SK-N-SH treated with all-trans-retinoic acid at 6 μM for 48 hours (cell line): ENCODE measurements around the gene FDPS.

Experiments used
- ATAC-seq: fragments of 200-7000 bp; cut with Tn5 transposase; 3 replicates; pipeline ENCODE4 v1.9.1; 2020; ENCODE audit warnings: mild to moderate bottlenecking, moderate library complexity
- ARNTL ChIP-seq: fragments of 450-650 bp; formaldehyde crosslinking; IDR thresholded peaks from 2 replicates; pipeline ENCODE4 v1.5.0; 2020; ENCODE audit warnings: low read depth, mild to moderate bottlenecking, moderate library complexity, borderline replicate concordance
- BACH2 ChIP-seq: fragments of 250-450 bp; sonication (Bioruptor Pico); IDR thresholded peaks from 2 replicates; pipeline ENCODE4 v1.9.0; 2021; ENCODE audit warnings: mild to moderate bottlenecking, borderline replicate concordance
- CSDC2 ChIP-seq: fragments of 250-450 bp; sonication (Bioruptor Pico); IDR thresholded peaks from 2 replicates; pipeline ENCODE4 v1.5.0; 2020; ENCODE audit warnings: mild to moderate bottlenecking, moderate library complexity
- ESRRG ChIP-seq: fragments of 250-450 bp; sonication (Bioruptor Pico); IDR thresholded peaks from 2 replicates; pipeline ENCODE4 v1.6.1; 2021; ENCODE audit warnings: mild to moderate bottlenecking
- GLIS3 ChIP-seq: fragments of 250-450 bp; sonication (Bioruptor Pico); IDR thresholded peaks from 2 replicates; pipeline ENCODE4 v1.5.0; 2020; ENCODE audit warnings: mild to moderate bottlenecking, moderate library complexity
- ISL1 ChIP-seq: fragments of 250-450 bp; sonication (Bioruptor Pico); IDR thresholded peaks from 2 replicates; pipeline ENCODE4 v2.1.2; 2022; ENCODE audit warnings: mild to moderate bottlenecking, moderate library complexity
- OSR1 ChIP-seq: fragments of 250-450 bp; sonication (Bioruptor Pico); IDR thresholded peaks from 2 replicates; pipeline ENCODE4 v1.8.0; 2022; ENCODE audit warnings: moderate library complexity, mild to moderate bottlenecking, inconsistent platforms
- PATZ1 ChIP-seq: fragments of 250-450 bp; sonication (Bioruptor Pico); IDR thresholded peaks from 2 replicates; pipeline ENCODE4 v1.8.0; 2020; ENCODE audit warnings: mild to moderate bottlenecking, moderate library complexity, borderline replicate concordance
- PPARA ChIP-seq: fragments of 250-450 bp; sonication (Bioruptor Pico); IDR thresholded peaks from 2 replicates; pipeline ENCODE4 v1.5.0; 2020; ENCODE audit warnings: mild to moderate bottlenecking, borderline replicate concordance
- RARB ChIP-seq: fragments of 250-450 bp; sonication (Bioruptor Pico); IDR thresholded peaks from 2 replicates; pipeline ENCODE4 v1.8.0; 2021; ENCODE audit warnings: mild to moderate bottlenecking, moderate library complexity
- SNAI2 ChIP-seq: fragments of 250-450 bp; sonication (Bioruptor Pico); IDR thresholded peaks from 2 replicates; pipeline ENCODE4 v1.5.0; 2020; ENCODE audit warnings: mild to moderate bottlenecking, moderate library complexity
- TCF4 ChIP-seq: fragments of 250-450 bp; sonication (Bioruptor Pico); IDR thresholded peaks from 2 replicates; pipeline ENCODE4 v1.8.0; 2021; ENCODE audit warnings: mild to moderate bottlenecking, moderate library complexity, borderline replicate concordance
- TOX ChIP-seq: fragments of 250-450 bp; sonication (Bioruptor Pico); IDR thresholded peaks from 2 replicates; pipeline ENCODE4 v1.8.0; 2021; ENCODE audit warnings: mild to moderate bottlenecking, moderate library complexity, borderline replicate concordance
- ZC3H10 ChIP-seq: fragments of 250-450 bp; sonication (Bioruptor Pico); IDR thresholded peaks from 2 replicates; pipeline ENCODE4 v1.5.1; 2021; ENCODE audit warnings: mild to moderate bottlenecking, moderate library complexity
- ZFP30 ChIP-seq: fragments of 450-650 bp; formaldehyde crosslinking; IDR thresholded peaks from 2 replicates; pipeline ENCODE4 v1.5.0; 2022; ENCODE audit warnings: mild to moderate bottlenecking, moderate library complexity
- ZNF565 ChIP-seq: fragments of 450-650 bp; formaldehyde crosslinking; conservative IDR thresholded peaks from 2 replicates; pipeline ENCODE4 v1.5.0; 2020; ENCODE audit warnings: low read depth, mild to moderate bottlenecking, moderate library complexity
- ZNF70 ChIP-seq: fragments of 450-650 bp; formaldehyde crosslinking; IDR thresholded peaks from 2 replicates; pipeline ENCODE4 v1.5.0; 2020; ENCODE audit warnings: mild to moderate bottlenecking, moderate library complexity
- ZNF8 ChIP-seq: fragments of 450-650 bp; formaldehyde crosslinking; IDR thresholded peaks from 2 replicates; pipeline ENCODE4 v1.5.0; 2020; ENCODE audit warnings: mild to moderate bottlenecking, moderate library complexity
- TF ChIP-seq, protein P1 (sequence below): fragments of 250-450 bp; sonication (Bioruptor Pico); IDR thresholded peaks from 2 replicates; pipeline ENCODE4 v1.8.0; 2021; ENCODE audit warnings: low read depth, mild to moderate bottlenecking, moderate library complexity, borderline replicate concordance
- TF ChIP-seq, protein P2 (sequence below): fragments of 250-450 bp; sonication (Bioruptor Pico); IDR thresholded peaks from 2 replicates; pipeline ENCODE4 v1.5.1; 2020; ENCODE audit warnings: low read depth, mild to moderate bottlenecking, moderate library complexity
- TF ChIP-seq, protein P3 (sequence below): fragments of 250-450 bp; sonication (Bioruptor Pico); IDR thresholded peaks from 2 replicates; pipeline ENCODE4 v1.5.1; 2021; ENCODE audit warnings: mild to moderate bottlenecking, moderate library complexity
- TF ChIP-seq, protein P4 (sequence below): fragments of 250-450 bp; sonication (Bioruptor Pico); IDR thresholded peaks from 2 replicates; pipeline ENCODE4 v1.5.0; 2020; ENCODE audit warnings: mild to moderate bottlenecking, moderate library complexity

FDPS gene

GRCh38 chr1:155277902-155278688 lies 30.6 kb upstream of the FDPS start:
- peak; percentile 68 for ATAC-seq
- TF ChIP-seq, protein P1, sequence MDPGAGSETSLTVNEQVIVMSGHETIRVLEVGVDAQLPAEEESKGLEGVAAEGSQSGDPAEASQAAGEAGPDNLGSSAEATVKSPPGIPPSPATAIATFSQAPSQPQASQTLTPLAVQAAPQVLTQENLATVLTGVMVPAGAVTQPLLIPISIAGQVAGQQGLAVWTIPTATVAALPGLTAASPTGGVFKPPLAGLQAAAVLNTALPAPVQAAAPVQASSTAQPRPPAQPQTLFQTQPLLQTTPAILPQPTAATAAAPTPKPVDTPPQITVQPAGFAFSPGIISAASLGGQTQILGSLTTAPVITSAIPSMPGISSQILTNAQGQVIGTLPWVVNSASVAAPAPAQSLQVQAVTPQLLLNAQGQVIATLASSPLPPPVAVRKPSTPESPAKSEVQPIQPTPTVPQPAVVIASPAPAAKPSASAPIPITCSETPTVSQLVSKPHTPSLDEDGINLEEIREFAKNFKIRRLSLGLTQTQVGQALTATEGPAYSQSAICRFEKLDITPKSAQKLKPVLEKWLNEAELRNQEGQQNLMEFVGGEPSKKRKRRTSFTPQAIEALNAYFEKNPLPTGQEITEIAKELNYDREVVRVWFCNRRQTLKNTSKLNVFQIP, result no peak
- no peak for TF ChIP-seq PATZ1 (CRISPR knock-in tag)
- TF ChIP-seq ISL1 (CRISPR knock-in tag), result no peak

DNA sequence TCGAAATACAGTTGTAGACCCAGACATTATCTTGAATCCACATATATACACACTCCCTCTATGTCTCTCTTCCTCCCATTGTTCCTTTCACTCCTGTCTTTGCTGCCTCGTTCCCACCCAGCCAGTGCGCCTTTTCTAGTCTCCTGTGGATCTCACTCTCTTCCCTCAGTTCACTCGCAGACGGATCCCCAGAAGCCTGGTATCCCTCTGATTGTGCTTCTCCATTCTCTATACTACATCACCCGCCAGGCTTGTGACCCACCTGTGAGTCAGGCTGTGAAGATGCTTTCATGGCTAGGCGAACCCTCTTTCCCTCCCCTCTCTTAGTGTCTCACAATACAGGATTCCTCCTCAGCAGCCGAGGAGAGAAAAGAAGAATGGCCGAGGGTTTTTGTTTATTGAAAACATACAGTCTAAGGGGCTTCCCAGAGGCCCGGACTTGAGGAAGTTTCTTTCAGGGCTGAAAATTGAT lies 29.9 kb upstream of the FDPS start:
- TF ChIP-seq OSR1 (no peak), ZNF8 (CRISPR knock-in tag) (no peak), ZFP30 (CRISPR knock-in tag) (no peak), TCF4 (CRISPR knock-in tag) (no peak), ARNTL (no peak), RARB (CRISPR knock-in tag) (no peak), PATZ1 (CRISPR knock-in tag) (no peak), ZNF565 (CRISPR knock-in tag) (no peak), GLIS3 (CRISPR knock-in tag) (no peak), BACH2 (no peak), ZNF70 (CRISPR knock-in tag) (no peak), SNAI2 (CRISPR knock-in tag) (no peak), ISL1 (CRISPR knock-in tag) (no peak), PPARA (CRISPR knock-in tag) (no peak), TOX (CRISPR knock-in tag) (no peak), CSDC2 (CRISPR knock-in tag) (no peak), ESRRG (CRISPR knock-in tag) (no peak)
- TF ChIP-seq, protein P2, sequence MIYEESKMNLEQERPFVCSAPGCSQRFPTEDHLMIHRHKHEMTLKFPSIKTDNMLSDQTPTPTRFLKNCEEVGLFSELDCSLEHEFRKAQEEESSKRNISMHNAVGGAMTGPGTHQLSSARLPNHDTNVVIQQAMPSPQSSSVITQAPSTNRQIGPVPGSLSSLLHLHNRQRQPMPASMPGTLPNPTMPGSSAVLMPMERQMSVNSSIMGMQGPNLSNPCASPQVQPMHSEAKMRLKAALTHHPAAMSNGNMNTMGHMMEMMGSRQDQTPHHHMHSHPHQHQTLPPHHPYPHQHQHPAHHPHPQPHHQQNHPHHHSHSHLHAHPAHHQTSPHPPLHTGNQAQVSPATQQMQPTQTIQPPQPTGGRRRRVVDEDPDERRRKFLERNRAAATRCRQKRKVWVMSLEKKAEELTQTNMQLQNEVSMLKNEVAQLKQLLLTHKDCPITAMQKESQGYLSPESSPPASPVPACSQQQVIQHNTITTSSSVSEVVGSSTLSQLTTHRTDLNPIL (CRISPR knock-in tag), result no peak
- TF ChIP-seq, protein P1, result no peak
- TF ChIP-seq, protein P3, sequence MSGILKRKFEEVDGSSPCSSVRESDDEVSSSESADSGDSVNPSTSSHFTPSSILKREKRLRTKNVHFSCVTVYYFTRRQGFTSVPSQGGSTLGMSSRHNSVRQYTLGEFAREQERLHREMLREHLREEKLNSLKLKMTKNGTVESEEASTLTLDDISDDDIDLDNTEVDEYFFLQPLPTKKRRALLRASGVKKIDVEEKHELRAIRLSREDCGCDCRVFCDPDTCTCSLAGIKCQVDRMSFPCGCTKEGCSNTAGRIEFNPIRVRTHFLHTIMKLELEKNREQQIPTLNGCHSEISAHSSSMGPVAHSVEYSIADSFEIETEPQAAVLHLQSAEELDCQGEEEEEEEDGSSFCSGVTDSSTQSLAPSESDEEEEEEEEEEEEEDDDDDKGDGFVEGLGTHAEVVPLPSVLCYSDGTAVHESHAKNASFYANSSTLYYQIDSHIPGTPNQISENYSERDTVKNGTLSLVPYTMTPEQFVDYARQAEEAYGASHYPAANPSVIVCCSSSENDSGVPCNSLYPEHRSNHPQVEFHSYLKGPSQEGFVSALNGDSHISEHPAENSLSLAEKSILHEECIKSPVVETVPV (CRISPR knock-in tag), result no peak
- no peak for ATAC-seq

DNA sequence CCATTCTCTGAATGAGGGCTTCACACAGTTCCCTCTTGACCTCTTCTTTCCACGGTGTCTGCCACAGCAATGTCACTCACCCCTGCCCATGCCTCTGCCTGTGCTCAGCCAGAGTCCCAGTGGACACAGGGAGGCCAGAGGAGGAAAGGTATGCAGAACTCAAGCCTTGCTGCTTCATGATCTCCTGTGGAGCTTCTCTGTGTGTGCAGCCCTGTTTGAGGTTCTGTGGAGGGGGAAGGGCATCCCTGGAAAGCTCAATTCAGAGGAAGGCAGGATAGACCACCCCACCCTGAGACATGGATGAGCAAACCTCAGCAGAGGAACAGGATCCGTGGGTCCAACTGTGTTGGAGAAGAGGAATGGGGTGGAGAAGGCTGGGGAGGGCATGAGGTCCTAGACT lies 29.4 kb upstream of the FDPS start:
- ATAC-seq, result no peak
- TF ChIP-seq ZFP30 (CRISPR knock-in tag), result no peak
- TF ChIP-seq, protein P2 (CRISPR knock-in tag), result no peak
- TF ChIP-seq PPARA (CRISPR knock-in tag), result no peak
- no peak for TF ChIP-seq ISL1 (CRISPR knock-in tag)
- no peak for TF ChIP-seq TOX (CRISPR knock-in tag)
- TF ChIP-seq TCF4 (CRISPR knock-in tag), result no peak
- TF ChIP-seq, protein P4, sequence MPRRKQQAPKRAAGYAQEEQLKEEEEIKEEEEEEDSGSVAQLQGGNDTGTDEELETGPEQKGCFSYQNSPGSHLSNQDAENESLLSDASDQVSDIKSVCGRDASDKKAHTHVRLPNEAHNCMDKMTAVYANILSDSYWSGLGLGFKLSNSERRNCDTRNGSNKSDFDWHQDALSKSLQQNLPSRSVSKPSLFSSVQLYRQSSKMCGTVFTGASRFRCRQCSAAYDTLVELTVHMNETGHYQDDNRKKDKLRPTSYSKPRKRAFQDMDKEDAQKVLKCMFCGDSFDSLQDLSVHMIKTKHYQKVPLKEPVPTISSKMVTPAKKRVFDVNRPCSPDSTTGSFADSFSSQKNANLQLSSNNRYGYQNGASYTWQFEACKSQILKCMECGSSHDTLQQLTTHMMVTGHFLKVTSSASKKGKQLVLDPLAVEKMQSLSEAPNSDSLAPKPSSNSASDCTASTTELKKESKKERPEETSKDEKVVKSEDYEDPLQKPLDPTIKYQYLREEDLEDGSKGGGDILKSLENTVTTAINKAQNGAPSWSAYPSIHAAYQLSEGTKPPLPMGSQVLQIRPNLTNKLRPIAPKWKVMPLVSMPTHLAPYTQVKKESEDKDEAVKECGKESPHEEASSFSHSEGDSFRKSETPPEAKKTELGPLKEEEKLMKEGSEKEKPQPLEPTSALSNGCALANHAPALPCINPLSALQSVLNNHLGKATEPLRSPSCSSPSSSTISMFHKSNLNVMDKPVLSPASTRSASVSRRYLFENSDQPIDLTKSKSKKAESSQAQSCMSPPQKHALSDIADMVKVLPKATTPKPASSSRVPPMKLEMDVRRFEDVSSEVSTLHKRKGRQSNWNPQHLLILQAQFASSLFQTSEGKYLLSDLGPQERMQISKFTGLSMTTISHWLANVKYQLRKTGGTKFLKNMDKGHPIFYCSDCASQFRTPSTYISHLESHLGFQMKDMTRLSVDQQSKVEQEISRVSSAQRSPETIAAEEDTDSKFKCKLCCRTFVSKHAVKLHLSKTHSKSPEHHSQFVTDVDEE (CRISPR knock-in tag), result no peak
- TF ChIP-seq SNAI2 (CRISPR knock-in tag), result no peak
- TF ChIP-seq OSR1, result no peak
- no peak for TF ChIP-seq GLIS3 (CRISPR knock-in tag)
- TF ChIP-seq ZC3H10 (CRISPR knock-in tag), result no peak
- TF ChIP-seq ZNF565 (CRISPR knock-in tag), result no peak
- TF ChIP-seq ZNF70 (CRISPR knock-in tag), result no peak
